Mucosa of descending colon (tissue), 3 donors: ENCODE results near the gene DNAH10. TPM values are rescaled to one million over a fixed set of nuclear protein-coding genes. Genes with fewer than 3 reads are reported as not detected.

ENCODE experiments used
- ATAC-seq: fragments of 200-7000 bp; cut with Tn5 transposase; one replicate; pipeline ENCODE4 v1.9.1; 2020; ENCODE audit warnings: mild to moderate bottlenecking, moderate library complexity
- DNase-seq, 3 donors: peaks; one replicate each; pipeline ENCODE4 v3.0.0-alpha.2; 2020
- H3K36me3 ChIP-seq: fragments of 200-600 bp; one replicate; pipeline ENCODE4 v1.8.0; 2021; ENCODE audit warnings: low read depth, mild to moderate bottlenecking
- H3K4me1 ChIP-seq: fragments of 200-600 bp; one replicate; pipeline ENCODE4 v1.8.0; 2021; ENCODE audit warnings: low read depth, mild to moderate bottlenecking
- H3K4me3 ChIP-seq: fragments of 200-600 bp; one replicate; pipeline ENCODE4 v1.8.0; 2021; ENCODE audit warnings: mild to moderate bottlenecking
- H3K9me3 ChIP-seq: fragments of 200-600 bp; one replicate; pipeline ENCODE4 v1.8.0; 2021; ENCODE audit warnings: mild to moderate bottlenecking
- intact Hi-C, 2 donors: fragments of 100-400 bp; cut with DNase I in 1 of 2; cut with micrococcal nuclease in 1 of 2; formaldehyde crosslinking; loops; one replicate each; pipeline versions ENCODE4 v1.11.0 to v1.11.1; 2022; cut with DNase I, micrococcal nuclease
- total RNA-seq, 3 donors: library from RNA; stranded (reverse); fragmentation: NEBNext Ultra II Directional in 2 of 3; extraction: Animal tissue kit (Norgen Biotek cat#: 25700) in 2 of 3; gene quantifications; one replicate each; pipeline versions ENCODE4 v1.2.1 to v1.2.4, GENCODE V29; 2021 to 2023
- TF ChIP-seq, protein P1 (sequence below): fragments of 200-600 bp; IDR thresholded peaks from one replicate; pipeline ENCODE4 v1.8.0; 2022; ENCODE audit warnings: antibody characterized with exemption, mild to moderate bottlenecking
- donor health status: DM: no; HTN: no; CAD: no; lungs with moderate emphysema.
- donor health status: DM: no; HTN: no; CAD: no.
- donor health status: DM: no; HTN: yes; CAD: no.

Gene DNAH10
- total RNA-seq, 3 donors from 2014 or later = 0.29 to 0.63 (median 0.29) TPM

GRCh38 chr12:123923927-123924326 is 161.8 kb downstream of the DNAH10 start:
- Histone ChIP-seq H3K9me3 (no peaks in the 10 kb centered on the region), H3K36me3 (no peaks in the 10 kb centered on the region), H3K4me1 (no peaks in the 10 kb centered on the region), H3K4me3 (no peak overlapping the region)
- TF ChIP-seq, protein P1, sequence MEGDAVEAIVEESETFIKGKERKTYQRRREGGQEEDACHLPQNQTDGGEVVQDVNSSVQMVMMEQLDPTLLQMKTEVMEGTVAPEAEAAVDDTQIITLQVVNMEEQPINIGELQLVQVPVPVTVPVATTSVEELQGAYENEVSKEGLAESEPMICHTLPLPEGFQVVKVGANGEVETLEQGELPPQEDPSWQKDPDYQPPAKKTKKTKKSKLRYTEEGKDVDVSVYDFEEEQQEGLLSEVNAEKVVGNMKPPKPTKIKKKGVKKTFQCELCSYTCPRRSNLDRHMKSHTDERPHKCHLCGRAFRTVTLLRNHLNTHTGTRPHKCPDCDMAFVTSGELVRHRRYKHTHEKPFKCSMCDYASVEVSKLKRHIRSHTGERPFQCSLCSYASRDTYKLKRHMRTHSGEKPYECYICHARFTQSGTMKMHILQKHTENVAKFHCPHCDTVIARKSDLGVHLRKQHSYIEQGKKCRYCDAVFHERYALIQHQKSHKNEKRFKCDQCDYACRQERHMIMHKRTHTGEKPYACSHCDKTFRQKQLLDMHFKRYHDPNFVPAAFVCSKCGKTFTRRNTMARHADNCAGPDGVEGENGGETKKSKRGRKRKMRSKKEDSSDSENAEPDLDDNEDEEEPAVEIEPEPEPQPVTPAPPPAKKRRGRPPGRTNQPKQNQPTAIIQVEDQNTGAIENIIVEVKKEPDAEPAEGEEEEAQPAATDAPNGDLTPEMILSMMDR = no peak
- intact Hi-C loops = no loop called here
- DNase-seq (no peak), ATAC-seq (no peak)

- TF ChIP-seq, protein P1 = no peak
- ATAC-seq (no peak), DNase-seq (no peak)
- Histone ChIP-seq H3K4me3 (no peak overlapping the region), H3K36me3 (no peaks in the 10 kb centered on the region), H3K4me1 (no peaks in the 10 kb centered on the region), H3K9me3 (no peaks in the 10 kb centered on the region)
- intact Hi-C loops = no loop called here
These were observed 162.4 kb downstream of the DNAH10 start for GRCh38 chr12:123924539-123924938.

DNA sequence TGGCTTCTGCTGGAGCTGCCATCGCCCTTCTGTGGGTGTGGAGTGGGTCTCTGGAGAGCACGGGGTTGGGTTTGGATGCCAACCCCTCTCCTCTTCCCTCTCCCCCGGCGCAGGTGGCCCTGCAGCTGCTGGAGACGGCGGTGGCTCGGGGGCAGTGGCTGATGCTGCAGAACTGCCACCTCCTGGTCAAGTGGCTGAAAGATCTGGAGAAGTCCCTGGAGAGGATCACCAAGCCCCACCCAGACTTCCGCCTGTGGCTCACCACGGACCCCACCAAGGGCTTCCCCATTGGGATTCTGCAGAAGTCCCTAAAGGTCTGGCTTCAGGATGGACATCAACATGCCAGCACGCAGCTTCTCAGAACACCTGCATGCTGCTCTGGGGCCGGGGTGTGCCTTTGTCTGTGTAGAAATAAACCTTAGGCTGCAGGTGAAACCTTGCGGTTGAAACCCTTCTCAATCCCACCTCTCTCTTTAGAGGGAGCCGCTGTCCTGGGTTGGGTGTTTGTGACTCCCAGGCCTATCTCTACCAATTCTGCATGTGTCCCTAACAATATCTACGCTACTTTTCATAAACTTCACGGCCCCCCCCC is 166.3 kb downstream of the DNAH10 start:
- Histone ChIP-seq H3K36me3 (no peaks in the 10 kb centered on the region), H3K4me1 (no peaks in the 10 kb centered on the region), H3K4me3 (no peak overlapping the region), H3K9me3 (no peaks in the 10 kb centered on the region)
- ATAC-seq (no peak), DNase-seq (no peak)
- intact Hi-C loops = no loop called here
- TF ChIP-seq, protein P1 = no peak

- ATAC-seq = no peak
- Histone ChIP-seq H3K4me1 (no peaks in the 10 kb centered on the region), H3K9me3 (no peaks in the 10 kb centered on the region), H3K36me3 (no peaks in the 10 kb centered on the region), H3K4me3 (no peak overlapping the region)
- TF ChIP-seq, protein P1 = no peak
- DNase-seq = no peak
- intact Hi-C loops = no loop called here
These were observed 166.8 kb downstream of the DNAH10 start for GRCh38 chr12:123928897-123929296.

DNA sequence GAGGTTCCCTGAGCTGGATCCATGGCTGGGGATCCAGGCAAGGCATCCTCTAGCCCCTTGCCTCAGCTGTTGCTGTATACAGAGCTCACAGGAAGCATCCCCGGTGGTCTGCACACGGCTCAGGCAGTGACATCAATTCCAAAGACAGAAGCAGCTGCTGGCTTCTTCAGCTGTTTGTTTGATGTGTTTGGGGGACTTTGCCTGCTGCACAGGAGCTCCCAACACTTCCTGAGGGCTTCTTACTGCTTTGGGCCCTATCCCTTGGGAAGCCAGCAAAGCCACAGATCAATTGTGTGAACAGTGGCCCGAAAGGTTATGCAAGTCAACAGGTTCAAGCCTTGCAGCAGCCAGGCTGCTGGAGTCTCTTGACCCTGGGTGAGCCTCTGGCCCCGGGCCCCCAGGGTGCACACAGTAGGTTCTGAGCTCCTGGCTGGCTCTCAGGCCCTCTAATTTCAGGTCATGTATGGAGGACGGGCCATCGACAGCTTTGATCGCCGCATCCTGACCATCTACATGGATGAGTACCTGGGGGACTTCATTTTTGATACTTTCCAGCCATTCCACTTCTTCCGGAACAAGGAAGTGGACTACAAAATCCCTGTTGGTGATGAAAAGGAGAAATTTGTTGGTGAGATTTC is 168.0 kb downstream of the DNAH10 start:
- Histone ChIP-seq H3K9me3 (no peaks in the 10 kb centered on the region), H3K36me3 (no peaks in the 10 kb centered on the region), H3K4me3 (no peak overlapping the region), H3K4me1 (no peaks in the 10 kb centered on the region)
- no peak for ATAC-seq
- intact Hi-C loops = no loop called here
- TF ChIP-seq, protein P1 = no peak
- DNase-seq = no peak
